ENCODE data around the gene GDF15. TPM values are rescaled to one million over a fixed set of nuclear protein-coding genes. Genes with fewer than 3 reads are reported as not detected.

The GDF15 gene
- total RNA-seq, 3 donors from 2014 or later: 2.7 to 60.3 (median 9.2) TPM

- no peak for TF ChIP-seq POLR2AphosphoS5 (IDR thresholded peaks at IDR 0.05)
- TF ChIP-seq CTCF (IDR thresholded peaks at IDR 0.05): no peak
- Histone ChIP-seq H3K36me3 (no peaks in the 10 kb centered on the region), H3K9me3 (no peaks in the 10 kb centered on the region), H3K4me3 (peak overlapping the region; percentile 16 to 96 (median 42)), H3K4me1 (peaks cover 21 to 22% of the 10 kb centered on the region in 2 donors), H3K27me3 (no peaks in the 10 kb centered on the region), H3K27ac (peak overlapping the region; percentile 91 to 92)
- DNase-seq (ENCODE audit: low spot score in 2 of 2): no peak
- intact Hi-C loops (cut with DNase I; ENCODE audit: low total_unique reads): loop anchor here (10.0 kb wide), 1 partner anchor 150 kb away; no protein-coding TSS in a partner anchor
Measured at GRCh38 chr19:18414504-18415177, 28.7 kb downstream of the GDF15 start.

GRCh38 chr19:18415178-18415867, 29.4 kb downstream of the GDF15 start:
- H3K4me3 ChIP-seq: peak overlapping the region; percentile 16 to 96 (median 42)
- no peaks in the 10 kb centered on the region for H3K9me3 ChIP-seq
- intact Hi-C loops (cut with DNase I; ENCODE audit: low total_unique reads): loop anchor here (10.0 kb wide), 1 partner anchor 151 kb away; no protein-coding TSS in a partner anchor
- TF ChIP-seq CTCF (IDR thresholded peaks at IDR 0.05): no peak
- no peak for TF ChIP-seq POLR2A (IDR thresholded peaks at IDR 0.05)
- TF ChIP-seq POLR2AphosphoS5 (IDR thresholded peaks at IDR 0.05): peak in 1 of 3 donors; percentile 73
- no peaks in the 10 kb centered on the region for H3K27me3 ChIP-seq
- peaks cover 22 to 26% of the 10 kb centered on the region in 2 donors for H3K4me1 ChIP-seq
- peak overlapping the region; percentile 91 to 92 for H3K27ac ChIP-seq
- H3K36me3 ChIP-seq: no peaks in the 10 kb centered on the region
- DNase-seq (ENCODE audit: low spot score in 2 of 2): peak in 1 of 2 donors; percentile 69

- H3K9me3 ChIP-seq: no peaks in the 10 kb centered on the region
- H3K27ac ChIP-seq: peak overlapping the region; percentile 91 to 92
- no peaks in the 10 kb centered on the region for H3K36me3 ChIP-seq
- no peak for TF ChIP-seq CTCF (IDR thresholded peaks at IDR 0.05)
- TF ChIP-seq POLR2AphosphoS5 (IDR thresholded peaks at IDR 0.05): peak in 1 of 3 donors; percentile 30
- peak; percentile 83 to 89 for DNase-seq (ENCODE audit: low spot score in 2 of 2)
- H3K27me3 ChIP-seq: no peaks in the 10 kb centered on the region
- H3K4me3 ChIP-seq: peak overlapping the region; percentile 34 to 96 (median 73)
- intact Hi-C loops (cut with DNase I; ENCODE audit: low total_unique reads): loop anchor here (10.0 kb wide), 1 partner anchor 152 kb away; no protein-coding TSS in a partner anchor
- peaks cover 22 to 34% of the 10 kb centered on the region in 2 donors for H3K4me1 ChIP-seq
Measured at GRCh38 chr19:18416778-18417249, 30.9 kb downstream of the GDF15 start.

- H3K27me3 ChIP-seq: no peaks in the 10 kb centered on the region
- TF ChIP-seq CTCF (IDR thresholded peaks at IDR 0.05) (no peak), POLR2AphosphoS5 (IDR thresholded peaks at IDR 0.05) (no peak), POLR2A (IDR thresholded peaks at IDR 0.05) (no peak)
- no peaks in the 10 kb centered on the region for H3K36me3 ChIP-seq
- no peaks in the 10 kb centered on the region for H3K9me3 ChIP-seq
- H3K4me3 ChIP-seq: peak overlapping the region; percentile 34 to 96 (median 73)
- peaks cover 22 to 34% of the 10 kb centered on the region in 2 donors for H3K4me1 ChIP-seq
- no peak for DNase-seq (ENCODE audit: low spot score in 2 of 2)
- intact Hi-C loops (cut with DNase I; ENCODE audit: low total_unique reads): loop anchor here (10.0 kb wide), 1 partner anchor 153 kb away; no protein-coding TSS in a partner anchor
- peak overlapping the region; percentile 91 to 92 for H3K27ac ChIP-seq
Measured at GRCh38 chr19:18417250-18418028, 31.5 kb downstream of the GDF15 start.
